Right cardiac atrium (tissue), 5 donors: ENCODE data around the gene TRIL. TPM values are rescaled to one million over a fixed set of nuclear protein-coding genes. Genes with fewer than 3 reads are reported as not detected.
A peak's percentile ranks its signal among the peaks of the same experiment; 100 is the strongest.

Experiments used
- ATAC-seq, 2 donors: fragments of 200-7000 bp; cut with Tn5 transposase; one replicate each; pipeline versions ENCODE4 v1.8.0 to v1.9.1; 2020; ENCODE audit warnings: moderate library complexity in 2 of 2, mild to moderate bottlenecking in 1 of 2
- DNase-seq, 3 donors: peaks; one replicate each; pipeline ENCODE4 v3.0.0-alpha.2; 2020
- H3K27ac ChIP-seq: one replicate; pipeline ENCODE4 v1.5.1; 2013; ENCODE audit warnings: mild to moderate bottlenecking, low read length, control low read depth, moderate library complexity
- H3K27me3 ChIP-seq: one replicate; pipeline ENCODE4 v1.6.1; 2013; ENCODE audit not compliant: control insufficient read depth, insufficient read depth
- H3K4me1 ChIP-seq: one replicate; pipeline ENCODE4 v1.6.1; 2013; ENCODE audit warnings: low read length; ENCODE audit not compliant: control insufficient read depth, insufficient read depth
- H3K4me3 ChIP-seq: one replicate; pipeline ENCODE4 v1.5.1; 2013; ENCODE audit warnings: low read length, control low read depth
- H3K9me3 ChIP-seq: one replicate; pipeline ENCODE4 v1.6.1; 2013; ENCODE audit warnings: low read length; ENCODE audit not compliant: control insufficient read depth
- WGBS: extraction: QIAGEN DNeasy Blood & Tissue Kit; methylation state at CpG from one replicate; pipeline ENCODE4 v1.1.7; 2013; 5-methylcytosine and 5-hydroxymethylcytosine counted together
- intact Hi-C, 4 donors: fragments of 100-400 bp; cut with DNase I; formaldehyde crosslinking; loops; one replicate each; pipeline versions ENCODE4 v1.11.0 to v1.14.0; 2022 to 2023
- polyA plus RNA-seq: library from polyadenylated mRNA; stranded (reverse); fragments of 200-250 nt; gene quantifications from one replicate; pipeline ENCODE4 v1.2.3, GENCODE V29; 2013
- total RNA-seq, 4 donors: library from RNA; stranded (reverse); fragmentation: NEBNext Ultra II Directional; extraction: Animal tissue kit (Norgen Biotek cat#: 25700); gene quantifications; one replicate each; pipeline ENCODE4 v1.2.1, GENCODE V29; 2021
- donor health status: healthy with polysubstance abuse.
- donor health status: DM: no; HTN: yes; CAD: no.
- donor health status: DM: no; HTN: no; CAD: no.
- donor health status: DM: no; HTN: yes; CAD: no; lungs with severe emphysema.
- donor health status: DM: yes; HTN: yes; CAD: no.

The TRIL gene
- total and polyA plus RNA-seq, 5 donors = 0.84 to 2.9 (median 2.5) TPM

DNA sequence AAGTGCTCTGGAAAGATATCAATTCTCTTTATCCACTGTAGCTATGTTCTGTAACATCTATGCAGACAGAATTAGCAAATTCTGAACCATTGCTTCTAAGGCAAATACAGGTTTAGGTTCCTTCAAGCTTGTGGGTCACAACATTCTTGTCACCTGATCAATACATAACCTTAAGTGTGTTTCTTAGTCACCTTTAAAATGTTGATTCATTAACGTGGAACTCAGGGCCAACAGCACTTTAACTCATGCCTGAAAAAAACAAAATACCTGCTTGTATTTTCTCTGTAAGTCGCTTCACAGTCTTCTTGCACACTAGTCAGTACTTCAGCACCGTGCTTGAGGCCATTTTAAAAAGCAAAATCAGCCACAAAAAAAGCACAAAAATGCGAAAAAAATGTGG lies 35.2 kb upstream of the TRIL start:
- Histone ChIP-seq H3K9me3 (no peaks in the 10 kb centered on the region), H3K4me1 (peaks cover 7% of the 10 kb centered on the region), H3K27me3 (no peaks in the 10 kb centered on the region), H3K27ac (no peak overlapping the region), H3K4me3 (no peak overlapping the region)
- intact Hi-C loops = no loop called here
- ATAC-seq (no peak), DNase-seq (no peak)
- 93% methylated on average over 4 of the region's 4 CpGs for WGBS

DNA sequence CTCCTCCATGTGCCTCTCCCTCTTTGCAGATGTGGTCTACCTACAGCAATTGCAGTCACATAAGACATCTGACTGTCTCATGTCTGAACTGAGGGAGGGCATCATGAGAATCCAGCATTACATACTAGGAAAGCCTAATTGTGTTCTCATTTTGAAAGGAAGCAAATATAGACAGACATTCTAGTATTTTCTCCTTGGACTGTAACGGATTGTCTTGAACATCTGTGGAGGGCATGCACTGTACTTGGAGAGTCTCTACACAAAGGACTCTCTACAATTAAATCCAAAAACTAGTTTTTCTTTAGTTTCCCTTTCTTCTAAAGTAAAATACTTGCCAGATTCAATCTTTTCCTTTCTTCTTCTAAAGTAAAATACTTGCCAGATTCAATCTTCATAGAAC lies 34.7 kb upstream of the TRIL start:
- DNase-seq = no peak

DNA sequence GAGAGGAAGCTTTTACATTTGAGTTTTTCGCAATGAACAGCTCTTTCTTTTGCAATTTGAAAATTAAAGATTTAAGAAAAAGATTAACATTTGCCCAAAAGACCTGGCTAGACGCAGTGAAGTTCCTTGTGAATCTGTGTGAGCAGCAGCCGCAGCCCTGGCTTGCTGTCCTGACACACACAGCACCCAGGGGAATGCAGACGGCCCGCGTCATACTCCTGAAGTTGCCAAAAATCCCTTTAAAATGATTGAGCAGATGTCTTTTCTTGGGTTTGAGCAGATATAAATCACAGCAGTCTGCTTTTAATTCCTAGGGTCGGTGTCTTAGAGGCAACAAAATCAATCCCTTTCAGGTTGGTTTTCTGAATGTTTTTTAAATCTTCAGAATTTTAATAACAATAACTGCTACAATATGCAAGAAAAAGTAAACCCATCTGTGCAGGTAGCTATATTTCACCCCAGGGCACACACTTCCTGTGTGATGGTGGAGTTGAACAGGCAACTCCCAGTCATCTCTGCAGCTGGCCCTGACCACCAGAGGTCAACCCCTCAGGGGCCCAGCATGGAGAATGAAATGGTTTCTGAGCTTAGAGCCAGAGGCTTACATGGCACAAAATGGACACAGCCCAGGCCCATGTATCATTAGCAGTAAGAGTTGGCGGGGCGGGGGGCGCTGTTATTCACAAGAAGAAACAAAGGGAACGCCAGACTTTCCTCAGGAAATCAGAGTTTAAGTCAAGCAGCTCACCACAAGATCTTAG lies 32.2 kb upstream of the TRIL start:
- no peak overlapping the region for H3K4me3 ChIP-seq
- H3K27me3 ChIP-seq = no peaks in the 10 kb centered on the region
- ATAC-seq (peak; percentile 40 to 51), DNase-seq (peak; percentile 60 to 85 (median 85))
- no peak overlapping the region for H3K27ac ChIP-seq
- 62% methylated on average over 11 of the region's 11 CpGs for WGBS
- H3K9me3 ChIP-seq = no peaks in the 10 kb centered on the region
- peaks cover 14% of the 10 kb centered on the region for H3K4me1 ChIP-seq
- intact Hi-C loops = no loop called here

More for the DNA sequence above, 34.7 kb upstream of the TRIL start:
- no peak overlapping the region for H3K27ac ChIP-seq
- intact Hi-C loops = no loop called here
- H3K4me1 ChIP-seq = peaks cover 6% of the 10 kb centered on the region
- H3K9me3 ChIP-seq = no peaks in the 10 kb centered on the region
- WGBS = 73% methylated on average over 1 of the region's 1 CpG
- H3K27me3 ChIP-seq = no peaks in the 10 kb centered on the region
- ATAC-seq = no peak
- H3K4me3 ChIP-seq = no peak overlapping the region

DNA sequence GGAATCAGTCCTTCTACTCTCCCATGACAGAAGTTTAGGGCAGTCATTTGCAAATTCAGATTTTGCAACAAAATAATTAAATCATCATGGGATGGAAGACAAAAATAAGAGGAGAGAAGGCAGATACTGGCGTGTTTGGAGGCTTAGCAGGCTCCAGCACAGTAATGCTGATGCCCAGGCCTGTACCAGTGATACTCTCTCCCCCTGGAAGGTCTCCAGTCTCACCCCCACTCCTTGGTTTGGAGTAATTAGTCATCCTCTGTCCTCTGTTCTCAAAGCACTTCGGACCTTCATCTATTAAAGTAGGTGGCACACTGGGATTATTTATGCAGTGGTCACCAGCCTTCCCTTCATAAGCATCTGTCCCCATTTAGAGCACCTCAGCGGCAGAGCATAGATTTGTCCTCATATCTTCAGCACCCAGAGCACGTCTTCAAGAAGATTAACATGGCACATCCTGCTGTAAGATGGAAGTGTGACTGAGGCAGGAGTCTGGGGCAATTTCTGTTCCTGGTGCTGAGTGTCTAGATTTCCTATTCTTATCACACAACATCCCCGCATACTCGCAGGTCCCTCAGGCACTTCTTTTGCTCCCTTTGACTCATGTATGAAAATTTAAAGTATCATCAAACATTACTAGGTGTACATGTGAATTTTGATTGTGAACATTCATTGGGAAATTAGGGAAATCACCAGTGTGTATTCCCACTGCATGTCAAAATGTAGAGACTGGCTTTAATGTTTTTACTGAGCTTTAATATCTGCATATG lies 31.3 kb upstream of the TRIL start:
- peak in 1 of 2 donors; percentile 10 for ATAC-seq
- no peaks in the 10 kb centered on the region for H3K27me3 ChIP-seq
- no peak overlapping the region for H3K27ac ChIP-seq
- no peak overlapping the region for H3K4me3 ChIP-seq
- H3K4me1 ChIP-seq = peaks cover 16% of the 10 kb centered on the region
- DNase-seq = no peak
- WGBS = 83% methylated on average over 6 of the region's 6 CpGs
- intact Hi-C loops = no loop called here
- no peaks in the 10 kb centered on the region for H3K9me3 ChIP-seq

DNA sequence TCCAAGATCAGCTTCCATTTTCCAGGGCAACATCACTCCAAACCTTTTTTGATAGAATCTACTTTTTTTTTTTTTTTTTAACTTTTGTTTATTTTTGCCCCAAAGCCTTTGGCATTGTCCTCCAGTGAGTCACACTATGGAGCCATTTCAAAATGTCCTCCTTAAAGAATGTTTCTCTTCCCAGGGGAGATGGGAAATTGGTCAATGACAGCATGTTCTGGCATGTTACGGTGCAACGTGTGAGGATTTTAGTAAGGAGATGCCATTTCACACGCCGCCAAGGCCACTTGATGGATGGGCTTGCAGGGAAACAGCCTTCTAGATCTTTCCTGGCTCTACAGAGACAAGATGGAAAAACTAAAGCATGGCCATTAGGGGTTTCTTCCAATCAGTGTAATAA lies 30.7 kb upstream of the TRIL start:
- intact Hi-C loops = no loop called here
- H3K27ac ChIP-seq = no peak overlapping the region
- peaks cover 16% of the 10 kb centered on the region for H3K4me1 ChIP-seq
- no peaks in the 10 kb centered on the region for H3K27me3 ChIP-seq
- DNase-seq = peak; percentile 54 to 69 (median 63)
- H3K4me3 ChIP-seq = no peak overlapping the region
- 66% methylated on average over 4 of the region's 4 CpGs for WGBS
- H3K9me3 ChIP-seq = no peaks in the 10 kb centered on the region
- ATAC-seq = peak; percentile 4 to 28

DNA sequence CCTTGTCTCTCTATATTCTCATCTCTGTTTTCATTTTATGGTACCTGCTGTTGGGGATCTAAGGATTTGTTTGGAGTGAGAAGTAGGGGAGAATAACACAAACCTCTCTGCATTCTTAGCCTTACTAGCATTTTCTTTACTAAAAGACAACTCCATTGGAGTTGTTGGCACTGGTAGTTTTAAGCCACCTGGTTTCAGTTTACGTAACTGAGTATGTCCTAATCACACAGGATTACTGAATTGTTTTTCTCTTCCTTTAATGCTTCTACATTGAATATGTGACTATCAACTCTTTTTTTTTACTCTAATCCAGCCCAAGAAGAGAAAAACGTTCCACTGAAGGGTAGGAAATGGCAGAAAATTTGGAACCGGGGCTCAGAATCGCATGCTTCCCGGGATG lies 30.0 kb upstream of the TRIL start:
- no peak for ATAC-seq
- no peaks in the 10 kb centered on the region for H3K27me3 ChIP-seq
- DNase-seq = no peak
- no peaks in the 10 kb centered on the region for H3K9me3 ChIP-seq
- intact Hi-C loops = no loop called here
- no peak overlapping the region for H3K27ac ChIP-seq
- 82% methylated on average over 5 of the region's 5 CpGs for WGBS
- H3K4me3 ChIP-seq = no peak overlapping the region
- H3K4me1 ChIP-seq = peaks cover 16% of the 10 kb centered on the region

DNA sequence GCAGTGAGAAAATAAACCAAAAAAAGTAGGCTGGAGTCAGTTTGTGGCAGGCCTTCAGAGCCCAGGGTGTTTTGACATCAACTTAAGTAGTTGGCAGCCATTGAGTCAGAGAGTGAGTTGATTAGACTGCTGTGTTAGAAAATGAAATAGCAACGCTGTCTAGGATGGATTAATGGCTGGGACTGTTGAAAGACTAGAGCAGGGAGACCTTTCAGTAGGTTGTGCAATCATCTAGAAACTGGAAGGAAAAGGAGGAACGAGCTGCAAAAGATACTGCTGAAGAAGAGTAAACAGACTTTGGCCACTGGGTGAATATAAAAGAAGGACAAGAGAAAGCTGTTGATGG lies 28.6 kb upstream of the TRIL start:
- Histone ChIP-seq H3K4me1 (peaks cover 16% of the 10 kb centered on the region), H3K4me3 (no peak overlapping the region), H3K27ac (no peak overlapping the region), H3K27me3 (no peaks in the 10 kb centered on the region), H3K9me3 (no peaks in the 10 kb centered on the region)
- no peak for DNase-seq
- WGBS = 26% methylated on average over 2 of the region's 2 CpGs
- peak; percentile 88 to 93 for ATAC-seq
- intact Hi-C loops = no loop called here

- WGBS = 77% methylated on average over 11 of the region's 11 CpGs
- ATAC-seq = no peak
- H3K4me1 ChIP-seq = peaks cover 16% of the 10 kb centered on the region
- no peak for DNase-seq
- peak overlapping the region; percentile 25 for H3K27ac ChIP-seq
- no peaks in the 10 kb centered on the region for H3K9me3 ChIP-seq
- H3K27me3 ChIP-seq = no peaks in the 10 kb centered on the region
- intact Hi-C loops = no loop called here
- no peak overlapping the region for H3K4me3 ChIP-seq
These were observed 28.1 kb upstream of the TRIL start for GRCh38 chr7:28986028-28986764.

GRCh38 chr7:28984631-28985030 lies 26.5 kb upstream of the TRIL start:
- Histone ChIP-seq H3K4me1 (peaks cover 16% of the 10 kb centered on the region), H3K27me3 (no peaks in the 10 kb centered on the region), H3K4me3 (no peak overlapping the region), H3K27ac (peak overlapping the region; percentile 54), H3K9me3 (no peaks in the 10 kb centered on the region)
- 68% methylated on average over 4 of the region's 4 CpGs for WGBS
- DNase-seq (peak; percentile 60 to 82 (median 72)), ATAC-seq (peak; percentile 30 to 63)
- intact Hi-C loops = no loop called here

DNA sequence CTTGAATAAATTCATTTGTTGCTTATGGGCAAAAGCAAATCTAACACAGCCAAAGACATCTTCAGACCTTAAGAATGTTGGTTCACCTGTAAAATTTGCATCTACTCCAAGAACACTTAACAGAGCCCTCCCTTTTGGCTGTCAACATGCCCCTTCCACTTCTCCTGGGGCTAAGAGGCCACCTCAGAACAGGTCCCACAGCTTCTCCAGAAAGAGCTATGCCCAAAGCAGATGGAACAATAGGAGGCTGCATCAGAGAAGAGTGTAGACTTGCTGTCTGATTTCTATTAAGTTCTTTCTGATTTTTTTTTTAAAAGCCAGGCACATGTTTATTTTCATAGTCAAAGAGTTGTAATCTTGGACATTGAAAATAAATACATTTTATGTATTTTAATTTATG lies 26.1 kb upstream of the TRIL start:
- H3K4me3 ChIP-seq = no peak overlapping the region
- intact Hi-C loops = no loop called here
- no peaks in the 10 kb centered on the region for H3K27me3 ChIP-seq
- no peak for DNase-seq
- no peak overlapping the region for H3K27ac ChIP-seq
- ATAC-seq = no peak
- H3K4me1 ChIP-seq = peaks cover 15% of the 10 kb centered on the region
- H3K9me3 ChIP-seq = no peaks in the 10 kb centered on the region
